DMS114 treated with DMSO at 0.1 percent for 48 hours (cell line): ENCODE results near the gene SLIT2.

Experiments
- DNase-seq: peaks from one replicate; lab custom pipeline; 2025; ENCODE audit not compliant: unreplicated experiment; lab: John Stamatoyannopoulos, UW

The SLIT2 gene, protein sequence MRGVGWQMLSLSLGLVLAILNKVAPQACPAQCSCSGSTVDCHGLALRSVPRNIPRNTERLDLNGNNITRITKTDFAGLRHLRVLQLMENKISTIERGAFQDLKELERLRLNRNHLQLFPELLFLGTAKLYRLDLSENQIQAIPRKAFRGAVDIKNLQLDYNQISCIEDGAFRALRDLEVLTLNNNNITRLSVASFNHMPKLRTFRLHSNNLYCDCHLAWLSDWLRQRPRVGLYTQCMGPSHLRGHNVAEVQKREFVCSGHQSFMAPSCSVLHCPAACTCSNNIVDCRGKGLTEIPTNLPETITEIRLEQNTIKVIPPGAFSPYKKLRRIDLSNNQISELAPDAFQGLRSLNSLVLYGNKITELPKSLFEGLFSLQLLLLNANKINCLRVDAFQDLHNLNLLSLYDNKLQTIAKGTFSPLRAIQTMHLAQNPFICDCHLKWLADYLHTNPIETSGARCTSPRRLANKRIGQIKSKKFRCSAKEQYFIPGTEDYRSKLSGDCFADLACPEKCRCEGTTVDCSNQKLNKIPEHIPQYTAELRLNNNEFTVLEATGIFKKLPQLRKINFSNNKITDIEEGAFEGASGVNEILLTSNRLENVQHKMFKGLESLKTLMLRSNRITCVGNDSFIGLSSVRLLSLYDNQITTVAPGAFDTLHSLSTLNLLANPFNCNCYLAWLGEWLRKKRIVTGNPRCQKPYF (N-terminal part only)

DNA sequence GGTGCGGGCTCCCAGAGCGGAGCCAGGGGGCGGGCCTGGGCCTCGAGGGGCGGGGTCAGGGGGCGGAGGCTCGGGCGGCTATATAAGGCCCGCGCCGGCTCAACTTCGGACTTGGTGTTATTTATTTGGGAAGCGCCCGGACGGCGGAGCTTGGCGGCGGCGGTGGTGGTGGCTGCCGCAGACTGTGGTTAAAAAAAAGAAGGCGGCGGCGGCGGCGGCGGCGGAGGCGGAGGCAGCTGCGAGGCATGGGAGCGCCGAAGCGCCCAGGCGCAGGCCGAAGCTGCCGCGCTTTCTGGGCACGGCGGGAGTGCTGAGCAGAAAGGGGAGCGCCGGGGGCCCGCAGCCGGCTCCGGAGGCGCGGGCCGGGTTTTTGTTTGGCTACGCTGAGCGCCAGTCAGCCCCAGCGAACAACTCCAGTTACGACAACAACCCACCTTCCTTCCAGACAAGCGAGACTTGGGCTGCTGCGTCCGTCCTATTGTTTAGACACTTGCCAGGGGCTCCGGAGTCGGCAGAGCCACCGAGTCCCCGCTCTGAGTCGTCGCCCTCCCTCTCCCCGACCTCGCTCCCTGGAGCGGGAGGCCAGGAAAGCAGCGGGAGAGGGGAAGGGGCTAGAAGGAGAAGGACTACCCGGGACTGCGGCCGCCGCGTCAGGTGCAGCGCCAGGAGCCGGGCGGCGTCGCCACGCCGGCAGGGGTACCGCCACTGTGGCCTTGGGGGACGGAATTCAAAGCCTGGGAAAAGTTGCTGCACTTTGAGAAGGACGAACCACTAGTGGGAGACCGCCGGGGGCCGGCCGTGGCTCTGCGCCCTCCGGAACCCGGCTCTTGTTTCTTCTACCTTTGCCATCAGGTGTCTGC lies at the start of gene SLIT2:
TSS of gene SLIT2 (plus strand) at position 110 of the 860 bp plus-strand sequence. CDS start 1,911 bp downstream, outside the sequence.
- DNase-seq, result no peak

DNA sequence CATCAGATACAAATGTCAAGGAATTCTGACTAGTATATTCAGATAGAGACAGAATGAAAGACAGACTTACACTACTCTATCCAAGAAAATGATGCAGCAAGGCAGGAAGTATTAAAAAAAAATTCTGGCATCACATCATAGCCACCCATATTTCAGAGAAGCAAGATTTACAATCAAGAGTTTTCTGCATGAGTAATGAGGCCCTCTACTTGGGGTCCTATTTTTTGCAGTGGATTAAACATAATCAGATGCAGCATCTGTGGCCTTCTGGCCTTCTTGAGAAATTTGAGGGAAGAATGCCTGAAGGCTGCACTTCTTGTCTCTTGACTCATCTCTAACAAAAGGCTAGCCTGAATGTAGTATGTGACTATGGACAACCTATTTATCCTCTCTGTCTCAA lies 48.2 kb upstream of the SLIT2 start:
- no peak for DNase-seq

DNA sequence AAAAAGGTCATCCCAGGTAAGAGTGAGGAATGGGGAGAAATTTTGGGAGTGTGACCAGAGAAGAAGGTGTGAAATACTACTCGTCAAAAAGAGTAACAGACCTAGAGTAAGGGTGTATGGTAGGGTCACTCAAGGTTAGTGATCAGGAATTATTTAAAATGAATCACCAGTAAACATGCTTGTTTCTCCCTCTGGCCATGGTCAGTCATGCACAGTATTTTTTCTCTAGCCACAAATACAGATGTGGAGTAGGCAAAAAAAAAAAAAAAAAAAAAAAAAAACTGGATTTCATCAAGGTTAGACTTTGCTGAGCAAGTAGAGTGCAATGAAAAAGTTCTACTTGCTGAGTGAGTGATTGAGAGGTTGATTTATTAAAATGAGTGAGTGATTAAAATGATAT lies 34.2 kb upstream of the SLIT2 start:
- no peak for DNase-seq

DNA sequence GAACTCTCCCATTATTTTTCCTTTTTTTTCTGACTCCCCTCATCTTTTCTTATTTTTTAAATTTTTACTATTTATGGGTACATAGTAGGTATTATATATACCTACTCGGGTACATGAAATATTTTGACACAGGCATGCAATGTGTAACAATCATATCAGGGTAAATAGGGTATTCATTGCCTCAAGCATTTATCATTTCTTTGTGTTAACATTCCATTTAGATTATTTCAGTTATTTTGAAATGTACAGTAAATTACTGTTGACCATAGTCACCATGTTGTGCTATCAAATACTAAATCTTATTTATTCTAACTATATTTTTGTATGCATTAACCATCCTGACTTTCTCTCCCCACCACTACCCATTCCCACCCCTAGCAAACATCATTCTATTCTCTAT lies 33.8 kb upstream of the SLIT2 start:
- DNase-seq, result no peak

DNA sequence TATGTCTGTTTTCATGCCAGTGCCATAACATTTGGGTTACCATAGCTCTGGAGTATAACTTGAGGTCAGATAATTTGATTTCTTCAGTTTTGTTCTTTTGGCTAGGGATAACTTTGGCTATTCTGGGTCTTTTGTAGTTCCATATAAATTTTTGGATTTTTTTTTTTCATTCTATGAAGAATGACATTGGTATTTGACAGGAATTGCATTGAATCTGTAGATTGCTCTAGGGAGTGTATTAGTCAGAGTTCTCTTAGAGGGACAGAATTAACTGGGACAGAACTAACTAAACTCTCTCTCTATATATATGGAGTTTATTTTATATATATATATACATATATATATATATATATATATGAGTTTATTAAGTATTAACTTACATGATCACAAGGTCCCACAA lies 32.2 kb upstream of the SLIT2 start:
- no peak for DNase-seq

DNA sequence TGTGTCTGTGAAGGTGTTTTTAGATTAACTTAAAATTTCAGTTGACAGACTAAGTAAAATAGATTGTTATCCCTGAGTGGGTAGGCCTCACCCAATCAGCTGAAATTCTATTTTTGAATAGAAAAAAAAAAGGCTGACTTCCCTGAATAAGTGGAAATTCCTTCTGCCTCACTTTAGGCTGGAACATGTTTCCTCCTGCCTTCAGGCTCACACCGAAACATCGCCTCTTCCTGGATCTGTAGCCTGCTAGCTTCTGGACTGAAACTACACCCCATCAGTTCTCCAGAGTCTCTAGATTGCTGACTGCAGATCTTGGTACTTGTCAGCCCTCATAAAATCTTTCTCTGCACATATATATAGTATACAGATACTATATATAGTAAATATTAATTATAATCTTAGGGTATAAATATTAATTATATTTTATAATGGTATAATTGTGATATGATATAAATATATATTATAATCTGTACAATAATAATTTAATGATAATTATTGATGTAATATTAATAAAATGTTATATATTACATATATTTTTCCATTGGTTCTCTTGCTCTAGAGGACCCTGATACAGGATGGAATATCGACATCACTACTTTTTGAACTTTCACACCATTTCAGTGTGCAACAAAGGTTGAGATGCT lies 13.7 kb upstream of the SLIT2 start:
- DNase-seq, result no peak

DNA sequence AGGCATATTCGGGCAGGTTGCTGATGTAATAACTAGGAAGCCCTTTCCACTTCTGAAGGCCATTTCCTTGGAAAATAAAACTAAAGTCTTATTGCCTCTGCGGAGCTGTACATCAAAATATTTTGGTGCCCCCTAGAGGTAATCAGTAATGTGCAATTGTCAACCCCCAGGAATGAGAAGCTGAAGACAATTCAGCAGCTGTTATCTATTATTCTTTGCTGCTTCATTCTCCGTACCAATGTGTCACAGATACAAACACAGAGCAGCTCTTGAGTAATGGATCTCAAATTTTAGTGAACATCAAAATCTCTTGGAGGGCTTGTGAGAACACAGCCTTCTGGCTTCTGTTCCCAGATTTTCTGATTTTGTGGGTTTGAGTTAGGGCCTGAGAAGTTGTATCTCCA lies 3.5 kb upstream of the SLIT2 start:
- DNase-seq, result peak; percentile 25

DNA sequence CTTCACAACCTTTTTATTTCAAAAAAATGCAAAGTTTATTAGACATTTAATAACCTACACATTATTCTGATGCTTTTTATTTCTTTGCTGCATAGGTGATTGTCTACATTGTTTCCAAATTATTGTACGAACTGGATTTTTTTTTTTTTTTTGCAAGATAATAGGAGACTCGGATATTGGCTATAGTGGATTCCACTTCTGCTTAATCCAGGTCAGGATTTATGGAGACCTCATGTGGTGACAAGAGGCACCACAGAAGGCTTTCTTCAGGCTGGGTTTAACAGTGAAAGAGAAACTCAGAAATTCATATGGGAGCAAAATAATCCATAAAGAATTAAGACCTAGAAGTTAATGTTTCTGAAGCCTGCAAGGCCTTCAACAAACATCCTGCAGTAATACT lies 2.4 kb upstream of the SLIT2 start:
- no peak for DNase-seq

DNA sequence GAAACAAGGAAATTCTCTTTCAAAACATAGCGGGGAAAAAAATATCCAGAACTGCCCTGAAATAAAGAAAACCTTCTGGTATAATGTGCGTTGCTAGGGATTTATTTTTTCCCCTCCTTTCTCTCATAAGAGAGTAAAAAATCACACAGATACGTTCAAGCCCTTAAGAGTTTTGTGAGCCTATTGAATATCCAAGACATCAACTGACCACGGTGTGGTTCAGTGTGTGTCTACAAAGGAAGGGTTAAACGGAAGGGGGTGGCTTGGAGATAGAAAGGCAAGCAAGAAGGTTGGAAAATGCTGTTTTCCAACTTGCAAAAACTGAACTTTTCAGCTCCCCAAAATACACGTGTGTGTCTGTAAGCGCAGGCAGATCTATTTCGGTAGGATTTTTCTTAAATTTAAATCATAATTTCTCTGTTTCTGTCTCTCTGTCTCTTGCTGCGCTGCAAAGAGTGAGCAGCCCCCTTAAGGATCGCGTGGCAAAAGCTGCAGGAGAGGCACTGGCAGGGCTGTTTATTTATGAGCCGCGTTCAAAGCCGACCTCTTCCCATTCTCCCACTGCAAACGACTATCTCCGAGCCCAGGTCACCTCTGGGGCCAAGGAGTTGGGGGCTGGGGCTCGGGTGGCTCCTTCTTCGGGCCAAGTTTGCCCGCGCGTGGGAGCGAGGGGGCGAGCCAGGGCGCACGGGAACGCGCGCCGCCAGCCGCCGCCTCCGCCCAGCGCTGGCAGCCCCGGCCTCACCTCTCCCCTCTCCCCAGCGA lies 492 bp upstream of the SLIT2 start:
- DNase-seq, result no peak

DNA sequence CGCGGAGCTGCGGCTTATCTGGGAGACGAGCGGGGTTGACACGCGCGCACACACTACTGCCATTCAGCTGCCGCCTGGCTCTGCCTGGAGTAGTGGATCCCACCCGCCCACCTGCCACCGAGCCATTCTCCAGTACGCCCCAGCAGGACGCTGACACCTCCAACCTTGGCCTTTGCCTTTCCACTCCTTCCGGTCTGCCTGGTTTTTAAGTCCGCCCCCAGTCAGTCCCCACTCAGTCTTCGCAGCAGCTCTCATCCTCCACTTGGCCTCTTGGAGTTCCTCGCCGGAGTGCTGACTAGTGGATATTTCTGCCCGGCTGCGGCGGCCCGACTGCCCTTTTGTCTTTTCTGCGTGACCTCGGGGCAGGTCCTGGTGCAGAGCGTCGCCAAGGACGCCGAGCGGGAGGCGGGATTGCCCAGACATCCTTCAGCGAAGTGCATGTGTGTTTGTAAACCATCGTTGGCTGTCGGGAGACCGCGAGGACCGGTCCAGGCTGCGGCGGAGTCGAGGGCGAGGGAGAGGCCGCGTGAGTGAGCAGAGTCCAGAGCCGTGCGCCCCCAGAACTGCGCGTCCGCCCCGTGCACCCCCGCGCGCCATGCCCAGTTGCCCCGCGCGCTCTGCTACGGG lies 1.1 kb downstream of the SLIT2 start:
- DNase-seq, result no peak

DNA sequence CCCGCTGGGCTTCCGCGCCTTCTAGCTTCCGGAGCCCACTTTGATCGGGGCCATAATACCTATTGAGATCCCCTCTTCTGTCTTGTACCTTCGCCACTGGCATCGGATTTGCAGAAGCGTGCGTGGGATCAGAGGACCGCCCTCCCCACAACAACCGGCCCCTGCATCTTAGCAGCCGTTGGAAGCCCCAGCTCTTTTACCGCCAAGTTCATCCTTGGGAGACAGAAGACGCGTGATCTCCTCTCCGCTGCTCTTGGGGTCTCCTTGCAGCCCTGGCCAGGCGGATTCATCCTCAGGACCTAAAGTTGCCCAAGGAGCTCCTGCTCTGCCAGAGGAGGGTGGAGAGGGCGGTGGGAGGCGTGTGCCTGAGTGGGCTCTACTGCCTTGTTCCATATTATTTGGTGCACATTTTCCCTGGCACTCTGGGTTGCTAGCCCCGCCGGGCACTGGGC lies 1.6 kb downstream of the SLIT2 start:
- no peak for DNase-seq

DNA sequence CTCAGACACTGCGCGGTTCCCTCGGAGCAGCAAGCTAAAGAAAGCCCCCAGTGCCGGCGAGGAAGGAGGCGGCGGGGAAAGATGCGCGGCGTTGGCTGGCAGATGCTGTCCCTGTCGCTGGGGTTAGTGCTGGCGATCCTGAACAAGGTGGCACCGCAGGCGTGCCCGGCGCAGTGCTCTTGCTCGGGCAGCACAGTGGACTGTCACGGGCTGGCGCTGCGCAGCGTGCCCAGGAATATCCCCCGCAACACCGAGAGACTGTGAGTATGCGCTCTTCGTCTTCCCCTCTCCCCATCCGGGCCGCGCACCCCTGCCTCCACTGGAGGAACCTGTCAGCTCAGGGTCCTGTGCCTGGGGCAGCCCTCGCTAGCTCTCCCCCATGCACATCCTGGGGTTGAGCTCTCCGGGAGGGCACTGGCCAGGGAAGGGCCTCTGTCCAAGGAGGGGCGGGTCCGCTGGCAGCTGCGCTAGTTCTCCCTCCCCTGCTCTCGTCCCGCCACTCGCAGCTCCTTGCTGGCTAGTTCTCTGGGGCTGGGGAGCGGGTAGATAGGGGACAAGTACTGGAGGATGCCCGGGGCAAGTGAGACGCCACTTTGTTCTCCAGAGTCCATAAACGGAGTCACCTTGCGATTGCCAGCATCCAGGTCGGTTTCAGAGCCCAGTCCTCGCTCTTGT lies 2.2 kb downstream of the SLIT2 start:
- DNase-seq, result no peak

DNA sequence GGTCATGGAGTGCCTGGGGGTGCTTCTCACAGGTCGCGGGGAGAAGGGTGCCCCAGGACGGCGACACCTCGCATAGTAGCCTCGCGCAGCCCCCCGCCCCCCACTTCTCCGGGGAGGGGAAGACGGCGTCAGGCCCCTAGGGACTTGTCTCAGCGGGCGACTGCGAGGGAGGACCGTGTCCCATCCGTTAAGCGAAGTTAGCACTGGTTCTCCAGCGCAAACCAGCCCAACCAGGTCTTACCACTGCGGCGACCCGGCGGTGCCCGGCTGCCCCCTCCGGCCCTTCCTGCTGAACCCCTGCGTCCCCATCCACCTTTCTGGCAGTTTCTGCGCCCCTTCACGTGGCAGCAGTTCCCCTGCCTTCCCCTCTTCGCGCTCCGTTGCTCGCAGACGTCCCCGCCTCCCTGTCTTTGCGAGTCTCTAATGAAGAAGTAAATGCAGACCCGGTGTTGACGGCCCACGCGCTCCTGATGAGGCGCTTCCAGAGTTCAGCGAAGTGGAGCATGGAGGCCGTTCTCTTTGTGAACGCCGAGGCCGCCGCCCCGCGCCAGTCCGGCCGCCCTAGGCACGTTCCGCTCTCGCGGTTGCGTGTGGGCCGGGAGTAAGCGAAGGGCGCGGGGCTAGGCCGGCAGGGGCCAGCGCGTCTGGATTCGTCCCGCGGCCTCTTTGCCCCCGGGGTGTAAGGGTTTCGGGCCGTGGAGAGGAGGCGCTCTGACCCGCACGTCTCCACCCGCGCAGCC lies 3.0 kb downstream of the SLIT2 start:
- DNase-seq, result no peak

DNA sequence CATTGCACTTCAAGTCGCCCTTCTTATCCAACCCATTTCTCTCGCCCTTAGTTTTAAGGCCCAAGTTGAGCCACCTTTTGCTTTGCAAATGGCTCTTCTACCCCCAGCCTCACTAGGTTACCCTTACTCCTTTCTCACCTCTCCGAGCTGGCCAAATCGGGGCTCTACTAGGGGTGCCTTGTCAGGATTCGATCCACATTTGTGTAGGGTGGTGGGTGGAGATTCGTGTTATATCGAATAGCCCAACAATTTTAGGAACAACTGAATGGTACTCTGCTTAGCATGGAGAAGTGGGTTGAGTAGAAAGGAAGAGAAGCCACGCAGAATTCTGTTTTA lies 3.5 kb downstream of the SLIT2 start:
- no peak for DNase-seq

DNA sequence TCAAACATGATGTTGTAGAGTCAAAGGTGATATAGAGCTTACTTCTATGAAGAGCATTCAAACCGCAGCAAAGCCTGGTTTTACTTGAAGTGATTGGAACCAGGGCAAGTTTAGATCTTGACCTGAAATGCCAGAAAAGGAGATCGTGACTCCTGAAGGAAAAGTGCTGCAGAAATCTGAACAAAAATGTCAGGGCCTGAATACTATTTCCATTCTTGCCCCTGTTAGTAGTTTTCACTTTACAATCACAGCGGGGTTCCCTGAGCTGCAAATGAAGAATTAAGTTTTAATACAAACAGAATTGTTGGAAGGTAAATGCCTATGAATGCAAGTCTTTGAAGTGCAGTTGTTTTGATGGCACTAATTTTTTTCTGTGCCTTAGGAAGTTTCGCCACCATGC lies 4.1 kb downstream of the SLIT2 start:
- DNase-seq, result no peak

DNA sequence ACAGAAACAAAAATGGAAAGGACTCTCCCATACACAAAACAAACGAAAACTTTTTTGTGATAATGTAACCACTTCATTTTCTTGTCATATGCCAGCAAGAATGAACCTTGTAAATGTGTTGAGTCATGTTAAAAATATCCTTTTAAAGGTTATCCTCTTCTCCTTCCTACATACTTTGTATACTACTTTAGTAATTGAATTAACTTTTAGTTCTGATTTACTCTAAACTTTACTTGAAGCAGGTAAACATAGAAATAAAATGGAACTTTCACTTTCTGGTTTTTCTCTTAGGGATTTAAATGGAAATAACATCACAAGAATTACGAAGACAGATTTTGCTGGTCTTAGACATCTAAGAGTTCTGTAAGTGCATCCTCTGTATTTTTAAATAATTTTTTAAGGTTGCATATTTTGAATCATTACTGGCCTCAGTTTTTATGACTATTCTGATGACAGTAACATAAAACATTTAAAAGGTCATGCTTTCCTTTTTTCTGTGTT lies 4.7 kb downstream of the SLIT2 start:
- no peak for DNase-seq

DNA sequence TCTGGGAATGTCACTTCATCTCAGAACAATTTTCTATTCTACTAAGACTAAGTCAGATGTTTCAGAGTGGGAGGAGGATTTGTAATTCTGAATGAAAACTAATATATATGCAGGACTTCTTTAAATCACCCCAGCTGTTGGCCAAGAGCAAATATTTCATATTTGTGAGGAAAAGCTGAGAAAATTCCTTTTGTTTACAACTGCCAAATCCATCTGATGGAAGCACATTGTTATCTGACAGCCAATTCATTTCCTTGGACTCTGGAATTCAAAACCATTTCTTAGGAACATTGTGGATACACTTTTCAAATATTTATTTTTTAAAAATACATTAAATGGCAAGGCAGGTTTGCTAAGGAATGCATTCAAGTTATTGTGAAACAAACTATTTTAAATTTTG lies 8.0 kb downstream of the SLIT2 start:
- no peak for DNase-seq

DNA sequence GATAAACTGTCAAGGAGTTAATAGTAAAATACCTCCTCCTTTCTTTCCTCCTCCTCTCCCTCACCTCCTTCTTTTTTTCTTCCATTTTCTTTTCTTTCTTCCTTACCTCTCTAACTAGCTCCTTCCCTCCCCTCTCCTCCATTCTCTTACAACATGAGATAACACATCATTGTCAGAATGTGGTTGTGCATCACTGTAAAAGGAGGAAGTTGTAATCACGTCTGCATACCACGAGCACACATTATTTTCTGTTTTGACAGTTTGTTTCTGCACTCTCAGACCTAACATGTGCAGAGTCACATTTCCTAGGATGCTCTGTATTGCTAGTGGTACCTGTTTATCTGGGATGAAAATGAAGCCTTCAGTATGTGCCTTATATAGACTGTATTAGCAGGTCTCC lies 9.1 kb downstream of the SLIT2 start:
- DNase-seq, result no peak

DNA sequence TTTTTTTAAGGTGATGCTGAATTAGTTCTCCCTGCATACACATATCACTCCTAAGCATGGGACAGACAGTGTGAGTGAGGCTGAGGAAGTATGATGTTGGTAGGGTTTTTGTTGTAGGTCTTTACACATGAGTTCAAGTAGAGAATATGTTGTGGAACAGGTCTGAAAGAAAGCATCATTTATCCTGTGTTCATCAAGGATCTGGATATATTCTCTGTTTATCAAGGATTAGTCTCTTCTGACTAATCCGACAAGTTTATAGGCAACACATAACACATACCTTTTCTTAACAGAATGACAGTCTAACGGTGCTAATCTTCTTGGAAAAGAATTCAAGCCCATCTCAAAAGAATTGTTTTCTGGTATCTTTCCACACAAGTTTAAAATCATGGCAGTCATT lies 10.5 kb downstream of the SLIT2 start:
- no peak for DNase-seq
